GM19395 (cell line): ENCODE results near the gene RTN1.
A peak's percentile ranks its signal among the peaks of the same experiment; 100 is the strongest.
"Not testable (repeated sequence)": the region's sequence is repeated elsewhere in the genome, so short reads cannot be mapped to it uniquely, and the experiment has no call there.

Experiments
- ATAC-seq: cut with Tn5 transposase; IDR thresholded peaks from one replicate; pipeline ENCODE4 v1.9.1; 2021; ENCODE audit warnings: mild to moderate bottlenecking, moderate library complexity; ENCODE audit not compliant: unreplicated experiment

The RTN1 gene

GRCh38 chr14:59705866-59706265 is 164.7 kb downstream of the RTN1 start:
- ATAC-seq = no peak

GRCh38 chr14:59705245-59705644 is 165.3 kb downstream of the RTN1 start:
- ATAC-seq = no peak

GRCh38 chr14:59704054-59704645 is 166.4 kb downstream of the RTN1 start:
- no peak for ATAC-seq

GRCh38 chr14:59699442-59699841 is 171.1 kb downstream of the RTN1 start:
- no peak for ATAC-seq

GRCh38 chr14:59698793-59699192 is 171.8 kb downstream of the RTN1 start:
- ATAC-seq = no peak

GRCh38 chr14:59695198-59695597 is 175.4 kb downstream of the RTN1 start:
- no peak for ATAC-seq

- no peak for ATAC-seq
Observed at GRCh38 chr14:59691266-59691665, 179.3 kb downstream of the RTN1 start.

- no peak for ATAC-seq
Observed at GRCh38 chr14:59690426-59690825, 180.2 kb downstream of the RTN1 start.

- ATAC-seq = peak; percentile 96
Observed at GRCh38 chr14:59688224-59689170, 182.1 kb downstream of the RTN1 start.

- no peak for ATAC-seq
Observed at GRCh38 chr14:59687663-59688062, 182.9 kb downstream of the RTN1 start.

- ATAC-seq = no peak
Observed at GRCh38 chr14:59679872-59680271, 190.7 kb downstream of the RTN1 start.

- ATAC-seq = no peak
Observed at GRCh38 chr14:59678352-59678751, 192.2 kb downstream of the RTN1 start.

GRCh38 chr14:59677771-59678231 is 192.8 kb downstream of the RTN1 start:
- ATAC-seq = no peak

- no peak for ATAC-seq
Observed at GRCh38 chr14:59675394-59675793, 195.2 kb downstream of the RTN1 start.

GRCh38 chr14:59664741-59665140 is 205.8 kb downstream of the RTN1 start:
- ATAC-seq = no peak

- ATAC-seq = no peak
Observed at GRCh38 chr14:59657769-59658168, 212.8 kb downstream of the RTN1 start.

- no peak for ATAC-seq
Observed at GRCh38 chr14:59656473-59656872, 214.1 kb downstream of the RTN1 start.

GRCh38 chr14:59654131-59654530 is 216.4 kb downstream of the RTN1 start:
- not testable (repeated sequence) for ATAC-seq

- not testable (repeated sequence) for ATAC-seq
Observed at GRCh38 chr14:59646832-59647231, 223.7 kb downstream of the RTN1 start.

GRCh38 chr14:59638885-59639284 is 231.7 kb downstream of the RTN1 start:
- ATAC-seq = peak; percentile 93

GRCh38 chr14:59634617-59635016 is 236.0 kb downstream of the RTN1 start:
- ATAC-seq = no peak

- no peak for ATAC-seq
Observed at GRCh38 chr14:59633486-59633885, 237.1 kb downstream of the RTN1 start.
